PC-3 (cell line): Measurements from ENCODE around the gene OR4D11.

Experiments
- CTCF ChIP-seq: fragments of 300-600 bp; sonication (generic); conservative IDR thresholded peaks from 2 replicates; pipeline ENCODE4 v1.5.1; 2017; ENCODE audit warnings: antibody characterized with exemption, low read depth, mild to moderate bottlenecking, low read length
- EZH2phosphoT487 ChIP-seq: fragments of 300-600 bp; sonication (generic); IDR thresholded peaks from 2 replicates; pipeline ENCODE4 v1.6.1; 2018; ENCODE audit warnings: mild to moderate bottlenecking, antibody characterized with exemption, low read length, borderline replicate concordance

- no peak for TF ChIP-seq EZH2phosphoT487
- no peak for TF ChIP-seq CTCF
Observed at GRCh38 chr11:59551659-59552521, 48.5 kb downstream of the OR4D11 start.
